Measurements from ENCODE around the gene HES5. TPM values are rescaled to one million over a fixed set of nuclear protein-coding genes. Genes with fewer than 3 reads are reported as not detected.

HES5 gene
- polyA plus RNA-seq, 3 donors from 2014 or later, result not detected

DNA sequence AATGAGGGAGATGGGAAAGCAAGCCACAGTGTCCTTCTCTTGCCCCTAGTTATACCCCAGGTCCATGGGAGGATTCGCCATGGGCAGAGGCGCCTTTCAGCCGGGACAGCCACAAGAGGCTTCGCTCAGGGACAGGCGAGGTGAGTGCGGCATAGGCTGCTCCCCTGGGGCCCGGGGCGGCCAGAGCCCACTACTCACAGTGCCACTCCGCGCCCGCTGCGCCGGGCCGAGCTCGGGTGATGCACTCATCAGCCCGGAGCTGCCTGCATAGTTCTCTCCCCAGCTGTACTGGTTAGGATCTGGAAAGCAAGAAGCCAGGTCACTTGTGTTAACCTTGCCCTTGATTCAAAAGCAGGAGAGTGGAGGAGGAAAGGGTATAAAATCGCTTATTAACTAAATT is 12.1 kb downstream of the HES5 start:
- DNase-seq, result no peak
- Mint-ChIP-seq H3K27ac (no peak overlapping the region), H3K27me3 (ENCODE audit: low read depth in 3 of 3) (peaks cover 0 to 2% (median 1%) of the 10 kb centered on the region in 3 donors), H3K4me1 (peaks cover 6 to 9% of the 10 kb centered on the region in 2 donors), H3K36me3 (peaks cover 3 to 10% (median 9%) of the 10 kb centered on the region in 3 donors), H3K4me3 (no peak overlapping the region), H3K9me3 (no peaks in the 10 kb centered on the region)

DNA sequence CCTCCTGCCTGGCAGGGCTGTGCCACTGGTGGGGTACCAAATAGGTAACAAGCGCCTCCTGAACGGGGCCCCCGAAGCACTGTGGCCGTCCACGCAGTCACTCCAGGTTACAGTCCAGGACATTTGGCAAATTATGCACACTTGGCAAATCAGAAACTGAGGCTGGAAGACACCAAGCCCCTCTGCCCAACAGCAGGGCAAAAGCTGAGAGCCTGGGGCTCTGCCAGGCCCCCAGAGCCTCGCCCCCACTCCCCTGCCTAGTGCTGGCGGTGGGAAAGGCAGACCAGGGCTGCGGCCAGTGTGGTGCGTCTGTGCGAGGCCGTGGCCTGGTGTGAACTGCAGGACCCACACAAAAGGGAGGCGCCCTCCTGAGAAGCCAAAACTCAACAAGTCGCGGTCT is 13.1 kb downstream of the HES5 start:
- DNase-seq, result no peak
- peaks cover 0 to 4% (median 2%) of the 10 kb centered on the region in 3 donors for H3K27me3 Mint-ChIP-seq (ENCODE audit: low read depth in 3 of 3)
- H3K4me3 Mint-ChIP-seq, result no peak overlapping the region
- no peaks in the 10 kb centered on the region for H3K9me3 Mint-ChIP-seq
- peaks cover 0 to 2% of the 10 kb centered on the region in 2 donors for H3K4me1 Mint-ChIP-seq
- peaks cover 3 to 10% (median 3%) of the 10 kb centered on the region in 3 donors for H3K36me3 Mint-ChIP-seq
- H3K27ac Mint-ChIP-seq, result no peak overlapping the region

DNA sequence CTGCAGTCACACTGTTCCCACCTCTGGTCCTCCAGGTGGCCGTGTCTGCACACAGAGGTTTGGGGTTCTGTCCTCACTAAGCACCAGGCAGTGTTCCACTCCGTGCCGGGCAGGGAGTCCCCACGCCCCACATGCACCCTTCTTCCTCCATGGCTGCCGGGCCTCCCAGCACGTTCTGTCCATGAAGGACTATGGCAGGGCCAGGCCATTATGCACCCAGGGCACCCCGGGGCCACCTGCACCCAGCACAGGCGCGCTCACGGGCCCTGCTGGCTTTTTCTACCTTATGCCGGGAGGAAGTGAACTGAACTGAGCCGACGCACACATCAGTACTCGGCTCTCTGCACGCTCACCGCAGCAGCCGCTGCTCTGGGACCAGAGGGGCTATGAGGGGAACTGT is 13.9 kb downstream of the HES5 start:
- peaks cover 0 to 2% of the 10 kb centered on the region in 2 donors for H3K4me1 Mint-ChIP-seq
- H3K4me3 Mint-ChIP-seq, result no peak overlapping the region
- H3K36me3 Mint-ChIP-seq, result peaks cover 2 to 14% (median 3%) of the 10 kb centered on the region in 3 donors
- H3K27ac Mint-ChIP-seq, result no peak overlapping the region
- H3K9me3 Mint-ChIP-seq, result no peaks in the 10 kb centered on the region
- H3K27me3 Mint-ChIP-seq (ENCODE audit: low read depth in 3 of 3), result peaks cover 0 to 4% (median under 1%) of the 10 kb centered on the region in 3 donors
- DNase-seq, result no peak

DNA sequence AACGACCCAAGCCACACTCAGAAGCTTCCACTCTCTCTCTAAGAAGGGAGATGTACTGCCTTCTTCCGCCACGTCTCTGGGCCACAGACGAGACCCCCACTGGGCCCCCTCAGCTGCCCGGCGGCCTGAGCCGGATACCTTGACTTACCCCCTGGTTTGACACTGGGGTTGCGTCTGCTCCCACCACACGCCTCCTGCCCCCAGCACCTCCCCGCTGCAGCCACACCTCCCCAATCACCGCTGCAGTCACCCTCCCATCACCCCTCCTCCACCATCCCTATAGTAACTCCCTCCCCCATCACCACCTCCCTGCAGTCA is 14.3 kb downstream of the HES5 start:
- Mint-ChIP-seq H3K27me3 (ENCODE audit: low read depth in 3 of 3) (peaks cover 0 to 4% (median 0%) of the 10 kb centered on the region in 3 donors), H3K27ac (no peak overlapping the region), H3K4me3 (no peak overlapping the region), H3K4me1 (no peaks in the 10 kb centered on the region), H3K9me3 (no peaks in the 10 kb centered on the region), H3K36me3 (peaks cover 0 to 10% (median 0%) of the 10 kb centered on the region in 3 donors)
- DNase-seq, result no peak

DNA sequence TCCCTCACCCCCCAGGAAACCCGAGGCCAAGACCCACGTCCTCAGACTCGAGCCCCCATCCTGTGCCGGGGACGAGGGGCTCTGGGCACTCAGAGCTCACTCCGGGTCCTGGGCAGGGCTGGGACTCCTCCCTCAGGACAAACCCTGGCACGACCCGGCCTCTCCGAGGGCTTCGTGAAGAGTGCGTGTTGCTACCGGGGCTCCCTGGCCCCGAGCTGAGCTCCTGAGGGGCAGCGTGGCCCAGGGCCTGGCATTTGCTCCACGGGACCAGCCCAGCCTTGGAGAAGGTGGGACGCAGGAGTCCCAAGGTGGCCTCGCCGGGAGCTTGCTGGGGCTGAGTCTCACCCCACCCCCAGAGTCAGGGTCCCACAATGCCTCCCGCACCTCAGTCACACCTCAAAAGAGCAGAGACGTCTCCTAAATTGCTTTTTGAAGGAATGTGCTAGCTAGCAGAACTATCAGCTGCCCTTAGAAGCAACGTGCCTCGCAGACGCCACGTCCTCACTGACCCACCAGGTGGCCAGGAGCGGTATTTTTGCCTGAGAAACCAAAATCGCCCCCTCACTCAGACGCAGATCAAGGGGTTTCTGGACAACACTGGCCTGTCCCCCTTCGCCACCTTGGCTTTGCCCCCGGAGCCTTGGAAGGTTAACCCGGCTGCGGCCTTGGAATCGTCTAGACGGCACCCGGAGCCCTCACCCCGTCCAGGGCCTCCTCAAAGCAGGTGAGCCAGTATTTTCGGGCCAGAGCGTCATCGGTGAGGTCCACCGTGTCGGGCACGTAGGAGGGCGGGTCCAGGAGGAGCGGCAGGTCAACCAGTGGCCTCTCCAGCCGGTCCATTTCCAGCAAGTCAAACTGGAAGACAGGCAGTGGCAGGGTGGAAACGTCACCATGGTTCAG is 14.9 kb downstream of the HES5 start:
- DNase-seq, result no peak
- no peak overlapping the region for H3K27ac Mint-ChIP-seq
- H3K27me3 Mint-ChIP-seq (ENCODE audit: low read depth in 3 of 3), result peaks cover 0 to 4% (median 0%) of the 10 kb centered on the region in 3 donors
- H3K36me3 Mint-ChIP-seq, result peaks cover 0 to 8% (median 0%) of the 10 kb centered on the region in 3 donors
- no peaks in the 10 kb centered on the region for H3K4me1 Mint-ChIP-seq
- no peak overlapping the region for H3K4me3 Mint-ChIP-seq
- H3K9me3 Mint-ChIP-seq, result no peaks in the 10 kb centered on the region

- no peaks in the 10 kb centered on the region for H3K9me3 Mint-ChIP-seq
- H3K27ac Mint-ChIP-seq, result no peak overlapping the region
- H3K36me3 Mint-ChIP-seq, result peaks cover 0 to 8% (median 0%) of the 10 kb centered on the region in 3 donors
- no peak overlapping the region for H3K4me3 Mint-ChIP-seq
- no peaks in the 10 kb centered on the region for H3K4me1 Mint-ChIP-seq
- no peak for DNase-seq
- peaks cover 0 to 3% (median 0%) of the 10 kb centered on the region in 3 donors for H3K27me3 Mint-ChIP-seq (ENCODE audit: low read depth in 3 of 3)
Measured at GRCh38 chr1:2513939-2514652, 16.0 kb downstream of the HES5 start.

DNA sequence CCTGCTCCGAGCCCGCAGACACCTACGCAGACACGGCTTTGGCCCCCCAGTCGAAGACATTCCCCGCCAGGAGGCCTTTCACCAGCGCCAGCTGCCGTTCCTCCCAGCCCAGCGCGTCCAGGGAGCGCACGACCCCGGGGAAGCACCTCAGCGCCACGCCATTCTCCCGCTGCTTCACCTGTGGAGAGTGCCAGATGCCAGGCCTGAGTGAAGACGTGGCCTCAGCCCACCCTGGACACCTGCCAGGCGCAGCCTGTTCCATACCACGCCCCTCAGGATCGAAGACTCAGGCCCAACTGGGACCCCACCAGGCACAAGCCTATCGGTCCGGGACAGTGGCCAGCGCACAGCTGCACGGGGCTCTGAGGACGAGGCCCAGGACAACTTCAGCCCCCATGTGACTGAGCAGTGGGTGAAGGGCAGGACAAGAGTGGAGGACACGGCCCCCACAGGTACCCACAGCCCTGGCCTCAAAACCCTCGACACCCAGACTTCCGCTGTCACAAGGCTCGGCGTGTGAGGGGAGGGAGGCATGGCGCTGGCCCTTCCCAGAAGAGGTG is 17.1 kb downstream of the HES5 start:
- Mint-ChIP-seq H3K4me3 (no peak overlapping the region), H3K27me3 (ENCODE audit: low read depth in 3 of 3) (peaks cover 0 to 3% (median 0%) of the 10 kb centered on the region in 3 donors), H3K4me1 (no peaks in the 10 kb centered on the region), H3K9me3 (no peaks in the 10 kb centered on the region), H3K27ac (no peak overlapping the region), H3K36me3 (peaks cover 0 to 11% (median 0%) of the 10 kb centered on the region in 3 donors)
- DNase-seq, result no peak

DNA sequence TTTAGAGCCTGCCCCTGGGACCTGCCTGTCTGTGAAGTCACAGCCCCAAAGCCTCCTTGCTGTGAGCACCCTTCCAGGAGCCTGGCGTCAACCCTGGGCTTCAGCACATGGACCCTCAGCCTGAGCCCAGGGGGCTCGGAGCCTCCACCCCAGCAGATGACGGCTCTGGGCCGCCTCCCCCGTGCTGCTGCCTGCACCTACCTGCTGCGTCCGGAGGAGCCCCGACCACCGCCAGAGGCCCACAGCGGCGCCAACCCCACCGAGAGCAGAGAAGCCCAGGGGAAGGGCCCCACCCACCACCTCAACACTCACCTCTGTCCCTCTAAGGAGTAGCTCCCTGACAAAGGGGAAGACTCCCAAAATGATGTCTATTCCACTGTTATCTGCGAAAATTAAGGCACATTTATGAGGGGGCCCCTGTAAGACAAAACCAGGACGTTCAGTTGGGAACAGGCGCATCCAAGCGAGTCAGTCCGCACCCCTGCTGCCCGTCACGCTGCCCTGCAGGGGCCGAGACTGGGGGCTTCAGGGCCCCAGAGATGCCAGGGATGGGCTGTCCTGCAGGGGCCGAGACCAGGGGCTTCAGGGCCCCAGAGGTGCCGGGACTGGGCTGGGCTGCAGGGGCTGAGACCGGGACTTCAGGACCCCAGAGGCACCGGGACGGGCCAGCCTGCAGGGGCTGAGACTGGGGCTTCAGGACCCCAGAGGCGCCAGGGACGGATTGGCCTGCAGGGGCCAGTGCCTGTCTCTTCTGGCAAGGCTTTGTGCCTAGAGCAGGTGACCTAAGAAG is 19.5 kb downstream of the HES5 start:
- peaks cover 0 to 3% (median 0%) of the 10 kb centered on the region in 3 donors for H3K27me3 Mint-ChIP-seq (ENCODE audit: low read depth in 3 of 3)
- H3K27ac Mint-ChIP-seq, result no peak overlapping the region
- no peak for DNase-seq
- H3K4me1 Mint-ChIP-seq, result no peaks in the 10 kb centered on the region
- no peaks in the 10 kb centered on the region for H3K9me3 Mint-ChIP-seq
- peaks cover 0 to 8% (median 0%) of the 10 kb centered on the region in 3 donors for H3K36me3 Mint-ChIP-seq
- H3K4me3 Mint-ChIP-seq, result no peak overlapping the region

DNA sequence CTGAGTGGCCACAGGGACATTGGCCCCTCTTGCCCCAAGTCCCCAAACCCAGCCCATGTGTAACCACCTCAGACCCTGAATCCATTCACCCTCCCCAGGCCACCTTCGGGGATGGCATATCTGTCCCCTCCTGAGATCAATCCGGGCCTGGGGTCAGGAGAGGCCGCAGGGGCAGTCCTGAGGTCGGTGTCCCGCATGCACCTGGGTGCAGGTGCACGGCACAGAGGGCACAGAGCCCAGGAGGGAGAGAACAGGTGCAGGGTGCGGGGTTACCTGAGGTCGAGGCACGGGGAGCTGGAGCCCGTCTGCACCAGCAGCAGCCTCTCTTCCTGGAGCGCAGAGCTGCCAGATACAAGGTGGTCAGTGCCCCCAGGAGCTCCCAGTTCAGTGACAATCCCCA is 20.5 kb downstream of the HES5 start:
- Mint-ChIP-seq H3K4me3 (no peak overlapping the region), H3K36me3 (peaks cover 0 to 8% (median 0%) of the 10 kb centered on the region in 3 donors), H3K27me3 (ENCODE audit: low read depth in 3 of 3) (peaks cover 0 to 3% (median 0%) of the 10 kb centered on the region in 3 donors), H3K9me3 (no peaks in the 10 kb centered on the region), H3K27ac (no peak overlapping the region), H3K4me1 (no peaks in the 10 kb centered on the region)
- no peak for DNase-seq

DNA sequence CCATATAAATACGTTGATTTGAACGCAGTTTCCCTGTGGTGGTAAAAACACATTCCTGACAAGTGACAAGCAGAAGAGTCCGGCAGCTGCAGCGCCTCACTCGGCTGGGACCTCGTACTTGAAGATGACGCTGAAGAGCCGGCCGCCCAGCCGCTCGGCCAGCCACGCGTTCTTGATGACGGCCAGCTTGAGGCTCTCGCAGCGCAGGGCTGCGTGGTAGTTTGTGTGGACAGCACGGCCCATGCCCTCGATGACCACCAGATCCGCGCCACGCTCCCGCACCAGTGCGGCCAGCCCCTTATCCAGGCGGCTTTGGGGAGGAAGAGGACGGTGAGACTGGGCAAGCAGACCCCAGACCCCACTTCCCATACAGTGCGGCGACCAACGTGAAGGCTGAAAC is 21.3 kb downstream of the HES5 start:
- Mint-ChIP-seq H3K27me3 (ENCODE audit: low read depth in 3 of 3) (peaks cover 0 to 3% (median 0%) of the 10 kb centered on the region in 3 donors), H3K4me3 (no peak overlapping the region), H3K27ac (no peak overlapping the region)

GRCh38 chr1:2508180-2508579 is 21.9 kb downstream of the HES5 start:
- peaks cover 0 to 8% (median 0%) of the 10 kb centered on the region in 3 donors for H3K36me3 Mint-ChIP-seq
- no peak overlapping the region for H3K27ac Mint-ChIP-seq
- H3K9me3 Mint-ChIP-seq, result no peaks in the 10 kb centered on the region
- H3K4me1 Mint-ChIP-seq, result no peaks in the 10 kb centered on the region
- H3K4me3 Mint-ChIP-seq, result no peak overlapping the region
- H3K27me3 Mint-ChIP-seq (ENCODE audit: low read depth in 3 of 3), result peaks cover 0 to 3% (median 0%) of the 10 kb centered on the region in 3 donors
- DNase-seq, result no peak

More for the DNA sequence above, 21.3 kb downstream of the HES5 start:
- Mint-ChIP-seq H3K4me1 (no peaks in the 10 kb centered on the region), H3K9me3 (no peaks in the 10 kb centered on the region), H3K36me3 (peaks cover 0 to 8% (median 0%) of the 10 kb centered on the region in 3 donors)
- DNase-seq, result no peak

- Mint-ChIP-seq H3K4me1 (no peaks in the 10 kb centered on the region), H3K27me3 (ENCODE audit: low read depth in 3 of 3) (peaks cover 0 to 3% (median 0%) of the 10 kb centered on the region in 3 donors), H3K36me3 (peaks cover 0 to 8% (median 0%) of the 10 kb centered on the region in 3 donors), H3K27ac (no peak overlapping the region), H3K9me3 (no peaks in the 10 kb centered on the region), H3K4me3 (no peak overlapping the region)
- DNase-seq, result no peak
Measured at GRCh38 chr1:2507744-2508155, 22.3 kb downstream of the HES5 start.

DNA sequence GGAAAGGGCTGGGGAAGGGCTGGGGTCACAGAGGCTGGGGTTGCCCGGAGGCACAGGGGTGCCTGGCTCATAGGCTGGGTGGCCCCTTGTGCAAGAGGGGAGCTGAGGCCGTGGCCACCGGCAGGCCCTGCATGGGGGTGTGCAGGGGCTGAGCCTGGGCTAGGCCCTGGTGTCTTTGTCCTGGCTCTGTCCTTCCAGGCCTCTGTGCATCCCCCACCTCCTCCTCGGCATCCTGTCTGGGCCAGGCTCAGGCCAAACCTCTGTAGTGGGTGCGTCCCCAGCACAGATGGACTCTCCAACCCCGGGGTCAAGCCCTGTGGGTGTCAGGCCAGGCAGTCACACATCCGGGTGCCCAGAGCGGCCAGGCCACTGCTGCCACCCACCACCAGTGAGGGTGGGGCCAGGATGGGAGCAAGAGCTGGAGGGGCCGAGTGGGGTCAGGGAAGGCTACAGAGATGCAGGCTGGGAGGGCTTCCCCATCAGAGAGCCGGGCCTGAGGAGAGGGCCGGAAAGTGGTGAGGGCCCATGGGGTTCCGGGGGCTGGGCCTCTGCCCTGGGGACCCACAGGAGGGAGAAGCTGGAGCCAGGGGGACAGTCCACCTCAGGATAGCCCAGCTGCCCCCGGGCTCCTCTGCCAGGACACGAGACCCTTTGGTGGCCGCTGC is 23.0 kb downstream of the HES5 start:
- no peak overlapping the region for H3K4me3 Mint-ChIP-seq

More for the DNA sequence above, 23.0 kb downstream of the HES5 start:
- no peaks in the 10 kb centered on the region for H3K4me1 Mint-ChIP-seq
- H3K27me3 Mint-ChIP-seq (ENCODE audit: low read depth in 3 of 3), result peaks cover 0 to under 1% (median 0%) of the 10 kb centered on the region in 3 donors
- H3K9me3 Mint-ChIP-seq, result no peaks in the 10 kb centered on the region
- no peak for DNase-seq
- H3K27ac Mint-ChIP-seq, result no peak overlapping the region
- H3K36me3 Mint-ChIP-seq, result peaks cover 0 to 8% (median 0%) of the 10 kb centered on the region in 3 donors
